Bone marrow (tissue), 2 donors: ENCODE measurements around the gene RAPGEF4.
A peak's percentile ranks its signal among the peaks of the same experiment; 100 is the strongest.

Source experiments
- DNase-seq, 2 donors: peaks; one replicate each; lab custom pipeline; 2025; lab: John Stamatoyannopoulos, UW

Gene RAPGEF4

GRCh38 chr2:172905937-172906811 is 170.5 kb downstream of the RAPGEF4 start:
- DNase-seq, result no peak

GRCh38 chr2:172908275-172908674 is 172.6 kb downstream of the RAPGEF4 start:
- DNase-seq, result no peak

GRCh38 chr2:172909454-172909853 is 173.8 kb downstream of the RAPGEF4 start:
- DNase-seq, result no peak

GRCh38 chr2:172912266-172912665 is 176.6 kb downstream of the RAPGEF4 start:
- no peak for DNase-seq

GRCh38 chr2:172914341-172915008 is 178.8 kb downstream of the RAPGEF4 start:
- no peak for DNase-seq

GRCh38 chr2:172917716-172918115 is 182.1 kb downstream of the RAPGEF4 start:
- no peak for DNase-seq

GRCh38 chr2:172919732-172920131 is 184.1 kb downstream of the RAPGEF4 start:
- DNase-seq, result no peak

- DNase-seq, result no peak
Observed at GRCh38 chr2:172921532-172922236, 186.0 kb downstream of the RAPGEF4 start.

GRCh38 chr2:172922306-172922705 is 186.7 kb downstream of the RAPGEF4 start:
- no peak for DNase-seq

- DNase-seq, result no peak
Observed at GRCh38 chr2:172922815-172923214, 187.2 kb downstream of the RAPGEF4 start.

GRCh38 chr2:172924097-172924660 is 188.5 kb downstream of the RAPGEF4 start:
- DNase-seq, result no peak

GRCh38 chr2:172925600-172925999 is 190.0 kb downstream of the RAPGEF4 start:
- DNase-seq, result no peak

GRCh38 chr2:172926785-172927640 is 191.4 kb downstream of the RAPGEF4 start:
- DNase-seq, result no peak

- no peak for DNase-seq
Observed at GRCh38 chr2:172927641-172928357, 192.2 kb downstream of the RAPGEF4 start.

- no peak for DNase-seq
Observed at GRCh38 chr2:172928756-172929155, 193.1 kb downstream of the RAPGEF4 start.

- DNase-seq, result no peak
Observed at GRCh38 chr2:172929644-172930043, 194.0 kb downstream of the RAPGEF4 start.

GRCh38 chr2:172930871-172931255 is 195.2 kb downstream of the RAPGEF4 start:
- DNase-seq, result no peak

GRCh38 chr2:172931256-172931894 is 195.7 kb downstream of the RAPGEF4 start:
- no peak for DNase-seq

GRCh38 chr2:172931918-172932520 is 196.4 kb downstream of the RAPGEF4 start:
- peak; percentile 1 to 19 for DNase-seq
